K562 (cell line): ENCODE results near the gene THOC5. TPM values are rescaled to one million over a fixed set of nuclear protein-coding genes. Genes with fewer than 3 reads are reported as not detected.

Experiments
- CHD2 ChIP-seq: IDR thresholded peaks from 2 replicates; pipeline ENCODE4 v1.6.1; 2011; ENCODE audit warnings: low read depth, low read length
- KDM5B ChIP-seq: fragments of 200-600 bp; sonication (generic); IDR thresholded peaks from 2 replicates; pipeline ENCODE4 v1.6.1; 2012; ENCODE audit warnings: low read depth, mild to moderate bottlenecking, moderate library complexity, low read length, control low read depth, inconsistent platforms; ENCODE audit not compliant: insufficient replicate concordance
- POLR2G ChIP-seq: fragments of 200-400 bp; formaldehyde crosslinking; IDR thresholded peaks from 2 replicates; pipeline ENCODE4 v1.6.1; 2017; ENCODE audit warnings: low read depth, mild to moderate bottlenecking, antibody characterized with exemption, low read length, moderate library complexity
- ZNF232 ChIP-seq: sonication (generic); formaldehyde crosslinking; IDR thresholded peaks from 2 replicates; pipeline ENCODE4 v1.8.0; 2022; ENCODE audit warnings: mild to moderate bottlenecking, missing genetic modification reagents
- polyA plus RNA-seq, 8 experiments: library from polyadenylated mRNA; depleted of rRNA in 4 of 8; stranded (reverse) in 5 of 8; unstranded in 3 of 8; fragments of >200 nt; fragmentation: Nextera tagmentation in 2 of 8; fragmentation: Illumina TruSeq in 1 of 8; extraction: Ambion mirVana in 2 of 8; extraction: Trizol in 1 of 8; gene quantifications; 2 replicates each; pipeline versions ENCODE4 v1.2.1 to v1.2.3, GENCODE V29; 2011 to 2014; ENCODE audit warnings: inconsistent platforms in 1 of 8, missing spikeins in 1 of 8
- total RNA-seq, 7 experiments: library from RNA; depleted of rRNA in 6 of 7; stranded (reverse); fragments of >200 nt in 6 of 7; fragmentation: Illumina TruSeq in 2 of 7; extraction: Trizol in 2 of 7; gene quantifications; 2 replicates each; pipeline versions ENCODE4 v1.2.1 to v1.2.3, GENCODE V29; 2011 to 2021; ENCODE audit warnings: low replicate concordance in 1 of 7
- TF ChIP-seq, protein P1 (sequence below), 2 experiments: fragments of 450-650 bp; formaldehyde crosslinking in 1 of 2; IDR thresholded peaks; 2 replicates each; pipeline versions ENCODE4 v1.4.0 to v1.6.1; 2014 to 2020; ENCODE audit warnings: mild to moderate bottlenecking in 2 of 2, borderline replicate concordance in 1 of 2, low read depth in 1 of 2
- TF ChIP-seq, protein P2 (sequence below): sonication (generic); formaldehyde crosslinking; IDR thresholded peaks from 2 replicates; pipeline ENCODE4 v1.8.0; 2022; ENCODE audit warnings: missing genetic modification reagents, mild to moderate bottlenecking, borderline replicate concordance
- TF ChIP-seq, protein P3 (sequence below): fragments of 450-650 bp; IDR thresholded peaks from 2 replicates; pipeline ENCODE4 v1.6.1; 2014; ENCODE audit warnings: low read depth, mild to moderate bottlenecking, moderate library complexity, borderline replicate concordance
- TF ChIP-seq, protein P4 (sequence below): sonication (generic); formaldehyde crosslinking; IDR thresholded peaks from 2 replicates; pipeline ENCODE4 v1.8.1; 2022; ENCODE audit warnings: missing genetic modification reagents
- TF ChIP-seq, protein P5 (sequence below): fragments of 450-650 bp; IDR thresholded peaks from 2 replicates; pipeline ENCODE4 v1.6.1; 2016; ENCODE audit warnings: antibody characterized with exemption

The THOC5 gene
- total and polyA plus RNA-seq, 9 of the 15 experiments (the other 6 are each of a cell fraction or from before 2014, with no cell fraction given): 45.3 to 96.5 (median 51.4) TPM

DNA sequence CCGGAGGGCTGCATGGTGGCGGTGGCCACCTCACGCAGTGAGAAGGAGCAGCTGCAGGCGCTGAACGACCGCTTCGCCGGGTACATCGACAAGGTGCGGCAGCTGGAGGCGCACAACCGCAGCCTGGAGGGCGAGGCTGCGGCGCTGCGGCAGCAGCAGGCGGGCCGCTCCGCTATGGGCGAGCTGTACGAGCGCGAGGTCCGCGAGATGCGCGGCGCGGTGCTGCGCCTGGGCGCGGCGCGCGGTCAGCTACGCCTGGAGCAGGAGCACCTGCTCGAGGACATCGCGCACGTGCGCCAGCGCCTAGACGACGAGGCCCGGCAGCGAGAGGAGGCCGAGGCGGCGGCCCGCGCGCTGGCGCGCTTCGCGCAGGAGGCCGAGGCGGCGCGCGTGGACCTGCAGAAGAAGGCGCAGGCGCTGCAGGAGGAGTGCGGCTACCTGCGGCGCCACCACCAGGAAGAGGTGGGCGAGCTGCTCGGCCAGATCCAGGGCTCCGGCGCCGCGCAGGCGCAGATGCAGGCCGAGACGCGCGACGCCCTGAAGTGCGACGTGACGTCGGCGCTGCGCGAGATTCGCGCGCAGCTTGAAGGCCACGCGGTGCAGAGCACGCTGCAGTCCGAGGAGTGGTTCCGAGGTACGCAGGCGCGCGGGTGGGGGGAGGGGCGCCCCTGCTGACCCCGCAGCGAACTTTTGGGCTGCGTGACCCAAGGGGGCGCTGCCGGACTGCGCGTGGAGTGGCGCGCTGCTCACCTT is 72.9 kb downstream of the THOC5 start (continued):
- TF ChIP-seq, protein P1, sequence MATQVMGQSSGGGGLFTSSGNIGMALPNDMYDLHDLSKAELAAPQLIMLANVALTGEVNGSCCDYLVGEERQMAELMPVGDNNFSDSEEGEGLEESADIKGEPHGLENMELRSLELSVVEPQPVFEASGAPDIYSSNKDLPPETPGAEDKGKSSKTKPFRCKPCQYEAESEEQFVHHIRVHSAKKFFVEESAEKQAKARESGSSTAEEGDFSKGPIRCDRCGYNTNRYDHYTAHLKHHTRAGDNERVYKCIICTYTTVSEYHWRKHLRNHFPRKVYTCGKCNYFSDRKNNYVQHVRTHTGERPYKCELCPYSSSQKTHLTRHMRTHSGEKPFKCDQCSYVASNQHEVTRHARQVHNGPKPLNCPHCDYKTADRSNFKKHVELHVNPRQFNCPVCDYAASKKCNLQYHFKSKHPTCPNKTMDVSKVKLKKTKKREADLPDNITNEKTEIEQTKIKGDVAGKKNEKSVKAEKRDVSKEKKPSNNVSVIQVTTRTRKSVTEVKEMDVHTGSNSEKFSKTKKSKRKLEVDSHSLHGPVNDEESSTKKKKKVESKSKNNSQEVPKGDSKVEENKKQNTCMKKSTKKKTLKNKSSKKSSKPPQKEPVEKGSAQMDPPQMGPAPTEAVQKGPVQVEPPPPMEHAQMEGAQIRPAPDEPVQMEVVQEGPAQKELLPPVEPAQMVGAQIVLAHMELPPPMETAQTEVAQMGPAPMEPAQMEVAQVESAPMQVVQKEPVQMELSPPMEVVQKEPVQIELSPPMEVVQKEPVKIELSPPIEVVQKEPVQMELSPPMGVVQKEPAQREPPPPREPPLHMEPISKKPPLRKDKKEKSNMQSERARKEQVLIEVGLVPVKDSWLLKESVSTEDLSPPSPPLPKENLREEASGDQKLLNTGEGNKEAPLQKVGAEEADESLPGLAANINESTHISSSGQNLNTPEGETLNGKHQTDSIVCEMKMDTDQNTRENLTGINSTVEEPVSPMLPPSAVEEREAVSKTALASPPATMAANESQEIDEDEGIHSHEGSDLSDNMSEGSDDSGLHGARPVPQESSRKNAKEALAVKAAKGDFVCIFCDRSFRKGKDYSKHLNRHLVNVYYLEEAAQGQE (IDR thresholded peaks at IDR 0.05; ENCODE audit: borderline replicate concordance): peak; percentile 41; the same call in 1 of the 2 replicates
- TF ChIP-seq, protein P1 (CRISPR knock-in tag; IDR thresholded peaks at IDR 0.05; ENCODE audit: low read depth): peak; percentile 24; the same call in 1 of the 2 replicates
- TF ChIP-seq POLR2G (peak; percentile 45; the same call in 1 of the 2 replicates), ZNF232 (0 out of 2 replicates have a peak, but pooled peaks have one; percentile 34), CHD2 (peak; percentile 97), KDM5B (peak; percentile 42)
- TF ChIP-seq, protein P2, sequence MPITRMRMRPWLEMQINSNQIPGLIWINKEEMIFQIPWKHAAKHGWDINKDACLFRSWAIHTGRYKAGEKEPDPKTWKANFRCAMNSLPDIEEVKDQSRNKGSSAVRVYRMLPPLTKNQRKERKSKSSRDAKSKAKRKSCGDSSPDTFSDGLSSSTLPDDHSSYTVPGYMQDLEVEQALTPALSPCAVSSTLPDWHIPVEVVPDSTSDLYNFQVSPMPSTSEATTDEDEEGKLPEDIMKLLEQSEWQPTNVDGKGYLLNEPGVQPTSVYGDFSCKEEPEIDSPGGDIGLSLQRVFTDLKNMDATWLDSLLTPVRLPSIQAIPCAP (CRISPR knock-in tag): no peak
- TF ChIP-seq, protein P3, sequence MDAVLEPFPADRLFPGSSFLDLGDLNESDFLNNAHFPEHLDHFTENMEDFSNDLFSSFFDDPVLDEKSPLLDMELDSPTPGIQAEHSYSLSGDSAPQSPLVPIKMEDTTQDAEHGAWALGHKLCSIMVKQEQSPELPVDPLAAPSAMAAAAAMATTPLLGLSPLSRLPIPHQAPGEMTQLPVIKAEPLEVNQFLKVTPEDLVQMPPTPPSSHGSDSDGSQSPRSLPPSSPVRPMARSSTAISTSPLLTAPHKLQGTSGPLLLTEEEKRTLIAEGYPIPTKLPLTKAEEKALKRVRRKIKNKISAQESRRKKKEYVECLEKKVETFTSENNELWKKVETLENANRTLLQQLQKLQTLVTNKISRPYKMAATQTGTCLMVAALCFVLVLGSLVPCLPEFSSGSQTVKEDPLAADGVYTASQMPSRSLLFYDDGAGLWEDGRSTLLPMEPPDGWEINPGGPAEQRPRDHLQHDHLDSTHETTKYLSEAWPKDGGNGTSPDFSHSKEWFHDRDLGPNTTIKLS: peak; percentile 84
- TF ChIP-seq, protein P4, sequence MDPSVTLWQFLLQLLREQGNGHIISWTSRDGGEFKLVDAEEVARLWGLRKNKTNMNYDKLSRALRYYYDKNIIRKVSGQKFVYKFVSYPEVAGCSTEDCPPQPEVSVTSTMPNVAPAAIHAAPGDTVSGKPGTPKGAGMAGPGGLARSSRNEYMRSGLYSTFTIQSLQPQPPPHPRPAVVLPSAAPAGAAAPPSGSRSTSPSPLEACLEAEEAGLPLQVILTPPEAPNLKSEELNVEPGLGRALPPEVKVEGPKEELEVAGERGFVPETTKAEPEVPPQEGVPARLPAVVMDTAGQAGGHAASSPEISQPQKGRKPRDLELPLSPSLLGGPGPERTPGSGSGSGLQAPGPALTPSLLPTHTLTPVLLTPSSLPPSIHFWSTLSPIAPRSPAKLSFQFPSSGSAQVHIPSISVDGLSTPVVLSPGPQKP: no peak
- TF ChIP-seq, protein P5, sequence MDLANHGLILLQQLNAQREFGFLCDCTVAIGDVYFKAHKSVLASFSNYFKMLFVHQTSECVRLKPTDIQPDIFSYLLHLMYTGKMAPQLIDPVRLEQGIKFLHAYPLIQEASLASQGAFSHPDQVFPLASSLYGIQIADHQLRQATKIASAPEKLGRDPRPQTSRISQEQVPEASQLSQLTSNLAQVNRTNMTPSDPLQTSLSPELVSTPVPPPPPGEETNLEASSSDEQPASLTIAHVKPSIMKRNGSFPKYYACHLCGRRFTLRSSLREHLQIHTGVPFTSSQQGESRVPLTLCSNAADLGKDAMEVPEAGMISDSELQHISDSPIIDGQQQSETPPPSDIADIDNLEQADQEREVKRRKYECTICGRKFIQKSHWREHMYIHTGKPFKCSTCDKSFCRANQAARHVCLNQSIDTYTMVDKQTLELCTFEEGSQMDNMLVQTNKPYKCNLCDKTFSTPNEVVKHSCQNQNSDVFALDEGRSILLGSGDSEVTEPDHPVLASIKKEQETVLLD: peak; percentile 78; the same call in 1 of the 2 replicates
